GM13976 (cell line): Measurements from ENCODE around the gene SEL1L.

ENCODE experiments used
- DNase-seq: peaks from one replicate; pipeline ENCODE4 v3.0.0; 2012; ENCODE audit warnings: low spot score
- in situ Hi-C: fragments of 300-500 bp; cut with MboI; formaldehyde crosslinking; loops from one replicate; pipeline ENCODE4 v1.12.0; 2022; ENCODE audit warnings: low sequenced_read_pairs, mixed read lengths, inconsistent platforms; ENCODE audit not compliant: unreplicated experiment
- TF ChIP-seq, protein P1 (sequence below): IDR thresholded peaks from 2 replicates; pipeline ENCODE4 v1.5.1; 2012; ENCODE audit warnings: borderline replicate concordance, mild to moderate bottlenecking; ENCODE audit not compliant: insufficient read depth; ENCODE audit errors: extremely low read depth, missing control alignments, control extremely low read depth

Gene SEL1L

GRCh38 chr14:81478446-81478845 is 55.2 kb downstream of the SEL1L start:
- in situ Hi-C loops, result no loop called here
- DNase-seq, result no peak
- TF ChIP-seq, protein P1, sequence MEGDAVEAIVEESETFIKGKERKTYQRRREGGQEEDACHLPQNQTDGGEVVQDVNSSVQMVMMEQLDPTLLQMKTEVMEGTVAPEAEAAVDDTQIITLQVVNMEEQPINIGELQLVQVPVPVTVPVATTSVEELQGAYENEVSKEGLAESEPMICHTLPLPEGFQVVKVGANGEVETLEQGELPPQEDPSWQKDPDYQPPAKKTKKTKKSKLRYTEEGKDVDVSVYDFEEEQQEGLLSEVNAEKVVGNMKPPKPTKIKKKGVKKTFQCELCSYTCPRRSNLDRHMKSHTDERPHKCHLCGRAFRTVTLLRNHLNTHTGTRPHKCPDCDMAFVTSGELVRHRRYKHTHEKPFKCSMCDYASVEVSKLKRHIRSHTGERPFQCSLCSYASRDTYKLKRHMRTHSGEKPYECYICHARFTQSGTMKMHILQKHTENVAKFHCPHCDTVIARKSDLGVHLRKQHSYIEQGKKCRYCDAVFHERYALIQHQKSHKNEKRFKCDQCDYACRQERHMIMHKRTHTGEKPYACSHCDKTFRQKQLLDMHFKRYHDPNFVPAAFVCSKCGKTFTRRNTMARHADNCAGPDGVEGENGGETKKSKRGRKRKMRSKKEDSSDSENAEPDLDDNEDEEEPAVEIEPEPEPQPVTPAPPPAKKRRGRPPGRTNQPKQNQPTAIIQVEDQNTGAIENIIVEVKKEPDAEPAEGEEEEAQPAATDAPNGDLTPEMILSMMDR, result no peak

DNA sequence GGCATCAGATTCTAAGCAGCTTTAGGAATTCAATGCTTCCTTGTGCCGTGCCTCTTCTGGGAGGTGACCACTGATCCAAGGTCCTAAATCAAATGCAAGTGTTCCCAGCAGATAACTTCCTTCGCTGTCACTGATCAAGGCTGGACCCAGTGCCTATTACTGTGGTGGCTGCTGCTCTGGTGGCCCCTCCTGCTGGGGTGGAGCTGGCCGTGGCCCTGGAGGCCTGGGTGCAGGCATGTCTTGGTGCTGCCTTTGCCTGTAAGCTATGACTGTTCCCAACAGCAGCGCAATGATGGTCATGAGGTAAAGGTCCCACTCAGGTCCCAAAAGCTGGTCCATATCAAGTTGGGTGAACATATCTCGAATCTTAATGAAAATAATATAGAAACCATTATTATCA is 56.8 kb downstream of the SEL1L start:
- in situ Hi-C loops, result no loop called here

GRCh38 chr14:81474685-81475324 is 58.8 kb downstream of the SEL1L start:
- TF ChIP-seq, protein P1, result no peak
- in situ Hi-C loops, result loop anchor here (25.0 kb wide), 1 partner anchor 488 kb away; no protein-coding TSS in a partner anchor
- no peak for DNase-seq

More for the DNA sequence above, 56.8 kb downstream of the SEL1L start:
- no peak for DNase-seq
- TF ChIP-seq, protein P1, result no peak

- peak; percentile 52 for DNase-seq
- in situ Hi-C loops, result loop anchor here (25.0 kb wide), 1 partner anchor 487 kb away; no protein-coding TSS in a partner anchor
- TF ChIP-seq, protein P1, result no peak
These were observed 59.5 kb downstream of the SEL1L start for GRCh38 chr14:81474148-81474492.

DNA sequence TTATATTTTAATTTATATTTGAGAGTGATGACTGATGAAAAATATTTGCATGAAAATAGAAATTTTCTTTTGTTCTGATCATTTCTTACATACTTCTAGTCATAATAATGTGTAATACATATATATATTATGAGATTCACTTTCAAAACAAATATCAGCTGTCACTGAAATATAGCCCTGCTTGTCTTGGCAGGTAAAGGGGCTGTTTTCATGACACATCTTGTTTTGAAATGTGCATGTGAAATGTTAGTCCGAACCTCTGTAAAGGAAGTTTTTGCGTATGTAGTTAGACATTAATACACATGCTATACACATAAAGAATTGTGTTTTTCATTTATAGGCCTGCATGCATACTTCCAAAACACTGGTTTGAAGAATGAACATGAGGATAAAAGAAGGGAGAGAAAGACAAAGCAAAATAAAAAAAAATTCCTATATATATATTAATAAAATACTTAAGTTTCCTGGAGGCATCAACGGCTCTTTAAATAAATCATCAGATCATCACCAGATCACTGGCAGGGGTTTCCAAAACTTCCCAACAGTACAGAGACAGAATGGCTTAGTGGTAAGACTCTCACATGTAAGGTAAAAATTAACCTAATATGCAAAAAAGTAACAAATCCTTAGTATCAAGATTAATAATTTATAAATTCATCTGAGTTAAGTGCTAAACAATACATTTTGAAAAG is 60.1 kb downstream of the SEL1L start:
- TF ChIP-seq, protein P1, result no peak
- in situ Hi-C loops, result loop anchor here (25.0 kb wide), 1 partner anchor 486 kb away; no protein-coding TSS in a partner anchor
- DNase-seq, result no peak

- in situ Hi-C loops, result loop anchor here (25.0 kb wide), 1 partner anchor 485 kb away; no protein-coding TSS in a partner anchor
- DNase-seq, result no peak
- TF ChIP-seq, protein P1, result no peak
These were observed 61.4 kb downstream of the SEL1L start for GRCh38 chr14:81472096-81472800.
